HepG2 (cell line): ENCODE results near the gene SERP1. TPM values are rescaled to one million over a fixed set of nuclear protein-coding genes. Genes with fewer than 3 reads are reported as not detected.
A peak's percentile ranks its signal among the peaks of the same experiment; 100 is the strongest.

ENCODE experiments used
- CEBPG ChIP-seq: IDR thresholded peaks from 2 replicates; pipeline ENCODE4 v1.6.1; 2016
- DNMT1 ChIP-seq: sonication (generic); formaldehyde crosslinking; IDR thresholded peaks from 2 replicates; pipeline ENCODE4 v1.5.1; 2020; ENCODE audit warnings: mild to moderate bottlenecking, missing genetic modification reagents
- ELF4 ChIP-seq: sonication (generic); formaldehyde crosslinking; IDR thresholded peaks from 2 replicates; pipeline ENCODE4 v1.5.0; 2020; ENCODE audit warnings: missing genetic modification reagents, mild to moderate bottlenecking, moderate library complexity, borderline replicate concordance
- FOXM1 ChIP-seq: sonication (generic); formaldehyde crosslinking; IDR thresholded peaks from 2 replicates; pipeline ENCODE4 v1.5.0; 2020; ENCODE audit warnings: missing genetic modification reagents
- GPN1 ChIP-seq: sonication (generic); formaldehyde crosslinking; IDR thresholded peaks from 2 replicates; pipeline ENCODE4 v1.5.1; 2020; ENCODE audit warnings: missing genetic modification reagents, borderline replicate concordance
- KDM5A ChIP-seq: fragments of 200-600 bp; sonication (generic); IDR thresholded peaks from 2 replicates; pipeline ENCODE4 v1.7.0; 2018; ENCODE audit warnings: antibody characterized with exemption, mild to moderate bottlenecking, low read length, borderline replicate concordance
- LCORL ChIP-seq, 2 experiments: fragments of 450-650 bp in 1 of 2; sonication (generic) in 1 of 2; formaldehyde crosslinking in 1 of 2; IDR thresholded peaks; 2 replicates each; pipeline versions ENCODE4 v1.5.0 to v1.6.1; 2017 to 2020; ENCODE audit warnings: antibody characterized with exemption in 1 of 2, missing genetic modification reagents in 1 of 2
- RXRA ChIP-seq: sonication (generic); formaldehyde crosslinking; IDR thresholded peaks from 2 replicates; pipeline ENCODE4 v1.5.1; 2020; ENCODE audit warnings: missing genetic modification reagents
- SIN3B ChIP-seq: fragments of 150-350 bp; IDR thresholded peaks from 2 replicates; pipeline ENCODE4 v1.6.1; 2014; ENCODE audit warnings: low read length
- TOE1 ChIP-seq: sonication (generic); formaldehyde crosslinking; IDR thresholded peaks from 2 replicates; pipeline ENCODE4 v1.4.0; 2020; ENCODE audit warnings: mild to moderate bottlenecking, missing genetic modification reagents
- TOPORS ChIP-seq: sonication (generic); formaldehyde crosslinking; IDR thresholded peaks from 2 replicates; pipeline ENCODE4 v1.8.0; 2023; ENCODE audit warnings: mild to moderate bottlenecking, missing genetic modification reagents
- ZBTB38 ChIP-seq: sonication (generic); formaldehyde crosslinking; IDR thresholded peaks from 2 replicates; pipeline ENCODE4 v1.5.1; 2020; ENCODE audit warnings: mild to moderate bottlenecking, missing genetic modification reagents
- ZNF333 ChIP-seq: sonication (generic); formaldehyde crosslinking; IDR thresholded peaks from 2 replicates; pipeline ENCODE4 v1.4.0; 2020; ENCODE audit warnings: mild to moderate bottlenecking, missing genetic modification reagents, borderline replicate concordance
- ZNF343 ChIP-seq: sonication (generic); formaldehyde crosslinking; IDR thresholded peaks from 2 replicates; pipeline ENCODE4 v1.4.0; 2020; ENCODE audit warnings: mild to moderate bottlenecking, missing genetic modification reagents
- ZNF615 ChIP-seq: sonication (generic); formaldehyde crosslinking; IDR thresholded peaks from 2 replicates; pipeline ENCODE4 v1.5.0; 2020; ENCODE audit warnings: mild to moderate bottlenecking, missing genetic modification reagents, borderline replicate concordance
- ZNF670 ChIP-seq: sonication (generic); formaldehyde crosslinking; IDR thresholded peaks from 2 replicates; pipeline ENCODE4 v1.8.0; 2022; ENCODE audit warnings: mild to moderate bottlenecking, missing genetic modification reagents, borderline replicate concordance
- ZNF678 ChIP-seq: sonication (generic); formaldehyde crosslinking; IDR thresholded peaks from 2 replicates; pipeline ENCODE4 v1.4.0; 2020; ENCODE audit warnings: mild to moderate bottlenecking, missing genetic modification reagents
- ZNF780A ChIP-seq: sonication (generic); formaldehyde crosslinking; IDR thresholded peaks from 2 replicates; pipeline ENCODE4 v1.8.0; 2022; ENCODE audit warnings: mild to moderate bottlenecking, missing genetic modification reagents, moderate library complexity
- ZNF839 ChIP-seq: sonication (generic); formaldehyde crosslinking; IDR thresholded peaks from 2 replicates; pipeline ENCODE4 v1.4.0; 2020; ENCODE audit warnings: missing genetic modification reagents, mild to moderate bottlenecking, borderline replicate concordance
- ZNF850 ChIP-seq: sonication (generic); formaldehyde crosslinking; conservative IDR thresholded peaks from 2 replicates; pipeline ENCODE4 v1.9.0; 2021; ENCODE audit warnings: mild to moderate bottlenecking, missing genetic modification reagents
- polyA plus RNA-seq, 8 experiments: library from polyadenylated mRNA; depleted of rRNA in 3 of 8; stranded (reverse) in 7 of 8; unstranded in 1 of 8; fragments of >200 nt; fragmentation: Illumina TruSeq in 4 of 8; extraction: Trizol in 4 of 8; gene quantifications; 2 replicates each; pipeline versions ENCODE4 v1.2.1 to v1.2.3, GENCODE V29; 2011 to 2016; ENCODE audit warnings: low read depth in 4 of 8, missing spikeins in 1 of 8, mixed read lengths in 1 of 8; ENCODE audit not compliant: insufficient read depth in 1 of 8
- total RNA-seq, 5 experiments: library from RNA; depleted of rRNA; stranded (reverse); fragments of >200 nt; fragmentation: Illumina TruSeq; extraction: Trizol; gene quantifications; 2 replicates each; pipeline ENCODE4 v1.2.3, GENCODE V29; 2016; ENCODE audit warnings: low read depth in 1 of 5
- TF ChIP-seq, protein P1 (sequence below): sonication (generic); formaldehyde crosslinking; IDR thresholded peaks from 2 replicates; pipeline ENCODE4 v1.5.1; 2020; ENCODE audit warnings: mild to moderate bottlenecking, missing genetic modification reagents, borderline replicate concordance
- TF ChIP-seq, protein P2 (sequence below): sonication (generic); formaldehyde crosslinking; IDR thresholded peaks from 2 replicates; pipeline ENCODE4 v1.5.0; 2020; ENCODE audit warnings: missing genetic modification reagents, mild to moderate bottlenecking, borderline replicate concordance
- TF ChIP-seq, protein P3 (sequence below): sonication (generic); formaldehyde crosslinking; IDR thresholded peaks from 2 replicates; pipeline ENCODE4 v1.8.1; 2023; ENCODE audit warnings: mild to moderate bottlenecking, missing genetic modification reagents
- TF ChIP-seq, protein P4 (sequence below): sonication (generic); formaldehyde crosslinking; IDR thresholded peaks from 2 replicates; pipeline ENCODE4 v1.5.0; 2020; ENCODE audit warnings: mild to moderate bottlenecking, low read depth, missing genetic modification reagents, borderline replicate concordance
- TF ChIP-seq, protein P5 (sequence below): sonication (generic); formaldehyde crosslinking; IDR thresholded peaks from 2 replicates; pipeline ENCODE4 v1.5.0; 2020; ENCODE audit warnings: missing genetic modification reagents

The SERP1 gene
- total and polyA plus RNA-seq, 2 of the 13 experiments (the other 11 are each of a cell fraction or from before 2014, with no cell fraction given), result 61.2 to 95.0 TPM

DNA sequence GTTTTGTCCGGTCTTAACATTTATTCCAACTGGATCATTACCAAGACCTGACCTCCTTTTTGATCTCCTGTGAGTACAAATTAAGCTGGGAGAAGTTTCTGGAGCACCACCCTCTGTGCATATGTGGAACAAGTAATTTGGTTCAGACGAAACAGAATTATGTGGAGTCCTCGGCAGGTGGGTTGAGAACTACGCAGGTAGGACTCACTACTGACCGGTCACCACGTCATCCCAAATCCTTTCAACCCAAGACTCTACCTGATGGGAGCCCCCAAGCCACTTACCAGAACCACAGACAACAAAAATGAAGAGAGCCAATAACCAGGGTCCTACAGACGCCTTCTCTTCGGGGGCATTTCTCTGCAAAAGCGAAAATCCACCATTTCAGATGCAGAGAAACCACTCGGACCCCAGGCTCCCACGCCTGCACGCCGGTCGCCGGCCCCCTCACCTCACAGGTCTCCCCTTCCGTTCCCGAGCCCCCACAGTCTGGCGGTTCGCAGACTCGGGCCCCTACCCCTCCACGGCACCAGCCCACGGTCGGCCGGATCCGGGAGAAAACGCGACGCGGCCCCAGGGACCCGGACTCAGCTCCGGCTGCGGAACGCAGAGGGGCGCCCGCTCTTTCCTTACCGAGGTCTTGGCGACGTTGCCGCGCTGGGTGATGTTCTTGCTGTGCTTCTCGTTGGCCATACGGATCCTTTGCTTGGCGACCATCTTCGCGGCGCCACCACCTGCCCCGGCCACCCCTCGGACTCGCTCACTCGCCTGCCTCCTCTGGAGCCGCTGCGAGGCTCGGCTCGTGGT is 674 bp downstream of the SERP1 start (continued):
- TF ChIP-seq, protein P1, sequence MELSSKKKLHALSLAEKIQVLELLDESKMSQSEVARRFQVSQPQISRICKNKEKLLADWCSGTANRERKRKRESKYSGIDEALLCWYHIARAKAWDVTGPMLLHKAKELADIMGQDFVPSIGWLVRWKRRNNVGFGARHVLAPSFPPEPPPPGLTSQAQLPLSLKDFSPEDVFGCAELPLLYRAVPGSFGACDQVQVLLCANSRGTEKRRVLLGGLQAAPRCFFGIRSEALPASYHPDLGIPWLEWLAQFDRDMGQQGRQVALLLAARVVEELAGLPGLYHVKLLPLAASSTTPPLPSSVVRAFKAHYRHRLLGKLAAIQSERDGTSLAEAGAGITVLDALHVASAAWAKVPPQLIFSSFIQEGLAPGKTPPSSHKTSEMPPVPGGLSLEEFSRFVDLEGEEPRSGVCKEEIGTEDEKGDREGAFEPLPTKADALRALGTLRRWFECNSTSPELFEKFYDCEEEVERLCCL (CRISPR knock-in tag), result no peak
- TF ChIP-seq TOE1, result no peak
- TF ChIP-seq, protein P2, sequence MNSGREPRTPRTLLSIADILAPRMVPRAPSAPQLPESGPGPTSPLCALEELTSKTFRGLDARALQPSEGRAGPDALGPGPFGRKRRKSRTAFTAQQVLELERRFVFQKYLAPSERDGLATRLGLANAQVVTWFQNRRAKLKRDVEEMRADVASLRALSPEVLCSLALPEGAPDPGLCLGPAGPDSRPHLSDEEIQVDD (CRISPR knock-in tag), result peak; percentile 37; the same call in 1 of the 2 replicates
- no peak for TF ChIP-seq CEBPG (CRISPR knock-in tag)
- TF ChIP-seq GPN1, result no peak
- TF ChIP-seq LCORL (IDR thresholded peaks at IDR 0.05), result no peak
- TF ChIP-seq LCORL (CRISPR knock-in tag; IDR thresholded peaks at IDR 0.05), result no peak
- no peak for TF ChIP-seq FOXM1 (CRISPR knock-in tag)
- TF ChIP-seq, protein P3, sequence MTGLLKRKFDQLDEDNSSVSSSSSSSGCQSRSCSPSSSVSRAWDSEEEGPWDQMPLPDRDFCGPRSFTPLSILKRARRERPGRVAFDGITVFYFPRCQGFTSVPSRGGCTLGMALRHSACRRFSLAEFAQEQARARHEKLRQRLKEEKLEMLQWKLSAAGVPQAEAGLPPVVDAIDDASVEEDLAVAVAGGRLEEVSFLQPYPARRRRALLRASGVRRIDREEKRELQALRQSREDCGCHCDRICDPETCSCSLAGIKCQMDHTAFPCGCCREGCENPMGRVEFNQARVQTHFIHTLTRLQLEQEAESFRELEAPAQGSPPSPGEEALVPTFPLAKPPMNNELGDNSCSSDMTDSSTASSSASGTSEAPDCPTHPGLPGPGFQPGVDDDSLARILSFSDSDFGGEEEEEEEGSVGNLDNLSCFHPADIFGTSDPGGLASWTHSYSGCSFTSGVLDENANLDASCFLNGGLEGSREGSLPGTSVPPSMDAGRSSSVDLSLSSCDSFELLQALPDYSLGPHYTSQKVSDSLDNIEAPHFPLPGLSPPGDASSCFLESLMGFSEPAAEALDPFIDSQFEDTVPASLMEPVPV (CRISPR knock-in tag), result peak; percentile 84
- TF ChIP-seq ZNF780A (CRISPR knock-in tag), result no peak
- TF ChIP-seq ELF4 (CRISPR knock-in tag), result no peak
- no peak for TF ChIP-seq SIN3B
- TF ChIP-seq DNMT1 (CRISPR knock-in tag), result no peak
- TF ChIP-seq, protein P4, sequence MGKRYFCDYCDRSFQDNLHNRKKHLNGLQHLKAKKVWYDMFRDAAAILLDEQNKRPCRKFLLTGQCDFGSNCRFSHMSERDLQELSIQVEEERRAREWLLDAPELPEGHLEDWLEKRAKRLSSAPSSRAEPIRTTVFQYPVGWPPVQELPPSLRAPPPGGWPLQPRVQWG, result no peak
- no peak for TF ChIP-seq ZNF678 (CRISPR knock-in tag)
- TF ChIP-seq ZNF839 (CRISPR knock-in tag), result no peak
- no peak for TF ChIP-seq ZNF850 (CRISPR knock-in tag)
- no peak for TF ChIP-seq KDM5A
- no peak for TF ChIP-seq ZNF343
- TF ChIP-seq ZNF615, result no peak
- TF ChIP-seq ZNF670 (CRISPR knock-in tag), result 0 out of 2 replicates have a peak, but pooled peaks have one; percentile 9
- TF ChIP-seq RXRA, result no peak
- TF ChIP-seq, protein P5, sequence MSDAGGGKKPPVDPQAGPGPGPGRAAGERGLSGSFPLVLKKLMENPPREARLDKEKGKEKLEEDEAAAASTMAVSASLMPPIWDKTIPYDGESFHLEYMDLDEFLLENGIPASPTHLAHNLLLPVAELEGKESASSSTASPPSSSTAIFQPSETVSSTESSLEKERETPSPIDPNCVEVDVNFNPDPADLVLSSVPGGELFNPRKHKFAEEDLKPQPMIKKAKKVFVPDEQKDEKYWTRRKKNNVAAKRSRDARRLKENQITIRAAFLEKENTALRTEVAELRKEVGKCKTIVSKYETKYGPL (CRISPR knock-in tag), result no peak
- TF ChIP-seq TOPORS (CRISPR knock-in tag), result no peak
- TF ChIP-seq ZNF333 (CRISPR knock-in tag), result no peak
- TF ChIP-seq ZBTB38 (CRISPR knock-in tag), result no peak
